HG02759 (cell line): ENCODE data around the gene SH2D6.

Experiments
- ATAC-seq: cut with Tn5 transposase; IDR thresholded peaks from one replicate; pipeline ENCODE4 v1.9.1; 2021; ENCODE audit warnings: mild to moderate bottlenecking, moderate library complexity; ENCODE audit not compliant: unreplicated experiment

SH2D6 gene

DNA sequence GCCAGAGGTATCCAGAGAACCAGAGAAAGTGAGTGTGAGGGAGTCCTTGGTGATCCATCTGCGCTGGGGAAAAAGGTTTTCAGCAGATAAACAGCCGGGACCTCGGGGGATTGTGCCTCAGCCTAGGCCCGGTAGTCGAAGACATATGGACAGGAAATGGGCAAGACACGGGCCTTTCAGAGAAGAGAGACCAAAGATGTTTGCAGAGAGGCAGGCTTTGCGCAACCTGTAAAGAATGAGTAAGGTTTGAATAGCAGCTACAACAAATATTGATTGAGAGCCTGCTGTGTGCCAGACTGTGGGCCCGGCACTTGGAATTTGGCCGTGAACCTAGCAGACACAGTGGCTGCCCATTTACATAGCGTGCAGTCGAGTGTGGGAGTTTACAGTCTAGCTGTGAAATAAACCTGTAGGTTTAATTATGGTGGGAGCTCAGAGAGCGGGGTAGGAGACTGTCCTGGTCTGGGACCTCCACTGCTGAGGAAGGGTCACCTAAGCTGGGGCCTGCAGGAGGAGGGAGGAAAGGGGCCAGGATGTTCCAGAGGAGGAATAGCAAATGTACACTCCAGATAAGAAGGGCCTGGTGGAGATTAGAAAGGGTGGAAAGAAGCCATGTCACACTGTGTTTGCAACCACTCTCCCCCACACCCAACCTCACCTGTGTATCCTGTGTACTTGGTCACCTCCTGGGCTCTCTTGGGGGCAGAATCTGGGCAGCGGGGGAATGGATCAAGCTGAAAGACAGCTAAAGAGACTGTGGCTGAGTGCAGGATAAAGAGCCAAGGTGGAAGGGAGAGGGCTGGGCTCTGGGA lies 3.0 kb downstream of the SH2D6 start:
- ATAC-seq = no peak

DNA sequence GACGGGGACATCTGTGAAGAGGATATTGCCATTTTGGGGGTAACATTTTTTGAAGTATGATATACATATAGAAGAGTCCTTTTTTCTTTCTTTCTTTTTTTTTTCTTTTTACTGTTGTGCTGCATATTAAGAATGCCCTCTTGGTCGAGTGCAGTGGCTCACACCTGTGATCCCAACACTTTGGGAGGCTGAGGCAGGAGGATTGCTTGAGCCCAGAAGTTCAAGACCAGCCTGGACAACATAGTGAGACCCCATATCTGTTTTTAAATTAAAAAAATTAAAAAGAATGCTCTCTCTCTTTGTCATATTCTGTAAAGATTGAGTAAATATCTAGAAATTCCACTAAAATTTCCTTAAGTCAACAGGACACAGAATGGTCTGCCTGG lies 3.6 kb downstream of the SH2D6 start:
- no peak for ATAC-seq

DNA sequence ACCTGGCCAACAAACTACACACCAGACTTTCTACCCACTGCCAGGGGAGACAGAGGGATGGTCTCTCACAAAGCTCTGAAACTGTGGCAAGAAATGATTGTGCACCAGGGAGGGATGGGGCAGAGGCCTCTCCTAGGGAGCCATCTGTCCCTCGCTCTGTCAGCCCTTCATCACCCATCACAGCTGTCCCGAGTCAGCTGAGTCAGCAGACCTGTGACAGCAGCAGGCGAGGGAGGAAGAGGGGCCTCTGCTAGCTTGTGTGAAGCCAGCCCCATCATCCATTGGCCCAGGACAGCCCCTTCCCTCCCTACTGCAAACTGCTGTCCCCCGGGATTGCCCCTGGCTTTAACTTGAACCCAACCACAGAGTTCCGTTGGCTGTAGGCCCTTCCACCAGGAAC lies 5.0 kb downstream of the SH2D6 start:
- no peak for ATAC-seq

DNA sequence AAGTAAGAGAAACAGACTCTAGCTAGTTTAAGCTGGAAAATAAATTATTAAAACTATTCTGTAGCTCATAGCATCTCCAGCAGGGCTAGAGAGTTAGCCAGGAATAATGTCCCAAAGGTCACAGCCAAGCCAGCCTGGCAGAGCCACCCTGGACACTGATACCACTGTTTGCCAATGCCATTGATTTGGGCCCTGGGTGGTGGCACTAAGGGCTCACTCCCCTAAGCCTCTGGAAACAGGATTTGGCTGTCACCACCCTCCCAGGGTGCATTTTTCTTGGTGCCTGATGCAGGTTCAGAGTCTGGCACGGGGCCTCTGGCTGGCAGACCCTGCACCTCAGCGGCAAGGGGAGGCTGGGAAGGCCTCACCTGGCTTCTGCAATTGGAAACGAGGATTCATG lies 7.1 kb downstream of the SH2D6 start:
- ATAC-seq = no peak

DNA sequence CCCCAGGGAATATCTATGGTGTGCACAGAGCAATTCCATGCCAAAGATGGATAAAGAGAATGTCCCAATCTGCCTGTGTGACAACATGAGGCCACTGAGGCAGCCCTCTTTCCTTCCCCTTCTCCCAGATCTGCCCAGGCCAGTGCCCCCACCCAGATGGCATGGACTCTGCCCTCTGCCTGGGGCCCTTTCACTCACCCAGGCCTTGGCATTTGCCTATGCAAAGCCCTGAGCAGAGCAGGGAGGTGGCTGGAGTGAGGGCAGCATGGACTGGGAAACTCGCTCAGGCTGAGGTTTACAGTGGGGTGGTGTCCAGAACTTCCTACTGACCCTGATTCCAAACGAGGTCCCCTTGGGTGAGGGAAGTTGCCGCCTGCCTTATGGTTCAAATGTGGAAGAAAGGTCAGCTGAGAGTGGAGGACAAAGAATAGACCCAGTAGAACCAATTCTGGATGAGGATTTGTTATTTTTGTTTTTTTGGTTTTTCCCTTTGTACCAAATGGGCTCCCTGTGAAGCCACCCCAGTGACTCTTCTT lies 8.9 kb downstream of the SH2D6 start:
- ATAC-seq = no peak

DNA sequence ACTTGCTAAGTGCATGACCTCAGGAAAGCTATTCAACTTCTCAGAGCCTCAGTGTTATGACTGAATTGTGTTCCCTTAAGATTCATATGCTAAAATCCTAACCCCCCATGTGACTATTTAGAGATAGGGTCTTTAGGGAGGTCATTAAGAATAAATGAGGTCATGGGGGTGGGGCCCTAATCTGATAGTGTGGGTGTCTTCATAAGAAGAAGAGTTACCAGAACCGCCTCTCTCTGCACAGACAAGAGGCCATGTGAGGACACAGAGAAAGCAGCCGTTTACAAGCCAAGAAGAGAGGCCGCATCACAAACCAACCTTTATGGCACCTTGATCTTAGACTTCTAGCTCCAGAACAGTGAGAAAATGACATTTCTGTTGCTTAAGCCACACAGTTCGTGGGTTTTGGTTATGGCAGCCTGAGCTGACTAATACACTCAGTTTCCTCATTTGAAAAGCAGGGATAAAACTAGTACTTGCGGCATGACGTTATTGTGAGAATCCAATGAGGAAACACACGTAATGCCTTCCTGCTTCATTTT lies 9.9 kb downstream of the SH2D6 start:
- no peak for ATAC-seq

DNA sequence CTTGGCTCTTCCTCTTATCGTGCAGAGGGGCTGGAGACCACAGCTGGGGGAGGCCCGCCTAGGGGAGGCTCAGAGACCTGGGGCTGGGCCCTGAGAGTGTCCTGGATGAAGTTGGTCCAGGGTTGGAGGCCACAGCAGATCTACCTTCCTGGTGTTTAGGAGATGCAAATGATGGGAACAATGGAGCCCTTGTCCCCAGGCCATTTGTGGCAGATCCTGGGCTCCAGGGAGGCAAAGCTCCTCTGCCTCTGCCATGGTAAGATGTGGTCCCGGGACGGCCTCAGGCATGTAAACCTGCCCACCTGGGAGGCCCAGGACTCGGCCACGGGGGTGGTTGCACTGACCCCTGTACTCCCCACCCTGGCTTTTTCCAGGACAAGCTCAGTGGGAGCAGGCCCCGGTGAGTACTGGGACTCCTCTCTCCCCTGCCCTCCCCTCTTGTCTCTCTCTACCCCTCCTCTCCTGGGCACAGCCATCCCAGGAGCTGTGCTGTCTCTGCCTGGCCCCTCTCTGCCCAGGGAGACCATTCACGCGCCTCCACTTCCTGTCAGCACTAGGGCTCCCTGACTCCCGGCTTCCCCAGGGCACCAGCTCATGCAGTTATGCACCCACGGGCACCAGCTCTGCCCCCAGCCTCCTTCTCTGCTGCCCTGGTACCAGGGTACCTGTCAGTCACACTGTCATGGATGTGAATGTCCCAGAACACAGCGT lies 10.9 kb downstream of the SH2D6 start:
- no peak for ATAC-seq

DNA sequence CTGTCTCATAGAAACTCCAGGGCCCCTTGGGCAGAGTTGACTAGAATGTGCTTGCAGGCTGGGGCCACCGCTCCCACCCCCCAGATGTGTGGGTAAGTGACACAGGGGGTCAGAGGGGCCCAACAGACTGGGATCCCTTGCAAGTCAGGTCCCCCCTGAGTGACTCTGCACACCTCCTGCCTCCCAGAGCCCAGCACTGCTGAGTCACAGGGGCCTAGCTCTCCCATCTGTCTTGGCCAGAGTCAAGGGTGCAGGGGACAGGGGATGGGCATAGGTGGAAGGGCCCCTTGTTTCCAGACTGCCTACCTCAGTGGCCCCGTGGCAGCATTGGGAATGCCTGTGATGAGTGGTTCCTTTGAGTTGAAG lies 11.4 kb downstream of the SH2D6 start:
- no peak for ATAC-seq

DNA sequence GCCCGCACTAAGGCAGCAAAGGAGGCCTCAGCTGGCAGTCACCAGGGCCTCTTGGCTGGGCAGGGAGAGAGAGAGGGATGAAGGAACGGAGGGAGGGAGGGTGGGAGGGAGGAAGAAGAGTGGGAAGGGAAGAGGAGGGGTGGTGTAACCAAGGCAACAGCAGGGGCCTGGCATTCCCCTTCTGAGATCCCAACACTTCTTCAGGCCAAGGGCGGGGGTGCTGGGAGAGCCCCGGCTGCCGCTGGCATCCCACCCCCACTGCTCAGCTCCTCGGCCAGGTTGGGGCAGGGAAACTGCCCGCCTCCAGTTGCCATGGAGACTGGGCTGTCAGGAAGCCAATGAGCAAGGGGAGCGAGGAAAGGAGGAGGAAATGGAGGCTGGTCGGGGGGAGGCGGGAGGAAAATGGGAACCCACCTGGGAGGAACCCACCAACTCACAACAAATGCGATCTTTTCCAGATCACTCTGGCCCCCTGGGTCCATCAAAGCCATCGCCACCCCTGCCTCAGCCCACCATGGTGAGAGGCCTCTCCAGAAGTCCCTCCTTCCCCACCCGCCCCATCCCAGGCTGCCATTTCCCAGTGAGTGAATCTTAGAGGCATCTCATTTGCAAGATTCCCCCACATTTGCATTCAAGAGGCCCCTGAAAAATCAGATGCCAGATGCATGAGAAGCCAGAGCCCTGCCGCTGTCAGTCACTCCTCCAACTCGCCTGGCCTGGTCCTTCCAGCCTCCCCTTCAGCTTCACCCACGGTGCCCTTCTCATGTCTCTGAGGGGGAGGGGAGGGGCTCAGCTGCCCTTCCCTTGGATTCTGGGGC lies 12.4 kb downstream of the SH2D6 start:
- no peak for ATAC-seq

DNA sequence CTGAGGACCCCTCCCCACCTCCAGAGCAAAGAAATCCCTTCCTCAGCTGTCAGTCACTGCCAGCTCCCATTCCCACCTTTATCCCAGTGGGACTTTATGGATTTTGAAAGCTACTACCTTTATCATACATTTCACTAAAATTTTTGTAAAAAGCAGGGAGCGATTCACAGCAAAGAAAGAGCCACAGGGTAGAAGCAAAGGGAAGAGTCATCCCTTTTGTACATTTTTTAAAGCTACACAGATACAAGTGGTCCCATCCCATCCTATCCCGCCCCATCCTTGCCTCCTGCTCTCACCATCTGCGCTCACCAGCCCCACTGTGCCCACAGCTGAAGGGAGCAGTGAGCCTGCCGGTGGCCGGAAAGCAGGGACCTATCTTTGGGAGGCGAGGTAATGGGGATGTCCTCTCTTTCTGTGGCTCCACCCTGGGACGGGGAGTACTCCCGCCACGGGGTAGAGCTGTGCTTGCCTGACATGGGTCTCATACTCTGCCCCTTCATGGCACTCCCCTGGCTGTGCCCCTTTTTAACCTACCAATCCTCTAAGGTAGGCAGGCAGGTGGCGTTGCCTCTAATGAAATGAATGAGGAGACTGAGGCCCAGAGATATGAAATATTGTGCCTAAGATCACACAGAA lies 13.2 kb downstream of the SH2D6 start:
- no peak for ATAC-seq

DNA sequence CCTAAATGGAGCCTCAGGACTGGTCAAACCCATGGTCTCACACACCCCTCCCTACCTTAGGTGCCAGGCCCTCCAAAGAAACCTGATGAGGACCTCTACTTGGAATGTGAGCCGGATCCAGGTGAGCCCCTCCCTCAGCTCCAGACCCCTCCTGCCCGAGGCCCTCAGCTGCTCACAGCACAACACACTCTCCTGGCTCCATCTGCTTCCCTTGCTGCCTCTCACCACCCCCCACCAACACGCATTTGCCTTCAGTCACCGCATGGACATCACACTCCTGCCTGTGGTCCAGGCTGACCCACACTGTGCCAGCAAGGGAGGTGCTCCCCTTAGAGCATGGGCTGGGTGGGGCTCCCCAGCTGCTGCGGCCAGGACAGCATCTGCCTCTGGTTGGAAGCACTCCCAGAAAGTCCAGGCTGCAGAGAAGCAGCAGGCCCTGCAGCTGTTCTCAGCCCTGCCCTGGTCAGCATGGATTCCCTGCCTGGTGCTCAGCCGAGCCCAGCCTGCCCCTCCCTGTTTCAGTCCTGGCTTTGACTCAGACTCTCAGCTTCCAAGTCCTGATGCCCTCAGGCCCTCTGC lies 15.1 kb downstream of the SH2D6 start:
- ATAC-seq = no peak

DNA sequence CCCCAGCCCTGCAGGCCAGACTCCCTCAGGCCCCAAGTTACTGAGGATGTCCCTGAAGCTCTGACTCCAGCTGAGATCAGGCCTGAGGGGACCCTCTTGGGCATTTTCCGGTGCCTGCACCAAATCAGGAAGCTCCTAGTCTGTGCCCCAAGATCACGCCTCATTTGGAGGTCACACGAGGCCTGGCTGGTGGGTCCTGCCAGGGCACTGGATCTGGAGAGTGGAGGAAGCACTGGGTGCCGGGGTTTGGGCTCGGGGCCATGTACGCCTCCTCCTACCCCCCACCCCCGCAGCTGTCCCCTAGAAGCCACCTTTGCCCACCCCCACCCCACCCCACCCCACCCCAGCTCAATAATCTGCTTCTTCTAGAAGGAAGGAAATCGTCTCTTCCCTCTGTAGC lies 16.2 kb downstream of the SH2D6 start:
- ATAC-seq = no peak

DNA sequence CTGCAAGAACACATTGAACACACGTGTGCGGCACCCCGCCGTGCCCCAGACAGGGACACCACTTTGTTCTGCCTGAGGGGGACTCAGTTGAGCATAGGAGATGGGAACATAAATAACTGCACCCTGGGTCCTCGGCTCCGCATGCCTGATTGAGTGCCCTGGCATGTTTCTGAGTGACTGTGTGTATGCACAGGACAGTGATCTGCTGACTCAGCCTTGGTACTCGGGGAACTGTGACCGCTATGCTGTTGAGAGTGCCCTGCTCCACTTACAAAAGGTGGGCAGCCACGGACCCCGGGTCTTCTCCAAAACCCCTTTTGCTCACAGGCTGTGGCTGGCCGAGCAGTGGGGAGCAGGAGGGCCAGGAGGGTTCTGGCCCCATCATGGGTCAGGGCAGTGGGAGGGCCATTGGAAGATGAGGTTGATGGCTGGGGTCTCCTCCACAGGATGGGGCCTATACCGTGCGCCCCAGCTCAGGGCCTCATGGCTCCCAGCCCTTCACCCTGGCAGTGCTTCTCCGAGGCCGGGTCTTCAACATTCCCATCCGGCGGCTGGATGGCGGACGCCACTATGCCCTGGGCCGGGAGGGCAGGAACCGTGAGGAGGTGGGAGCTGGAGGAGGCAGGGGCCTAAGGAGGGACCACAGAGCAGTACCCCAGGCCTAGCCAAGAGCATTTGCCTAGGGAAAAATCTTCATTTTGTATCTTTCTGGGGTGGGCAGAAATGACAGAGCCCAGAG lies 16.9 kb downstream of the SH2D6 start:
- ATAC-seq = no peak

DNA sequence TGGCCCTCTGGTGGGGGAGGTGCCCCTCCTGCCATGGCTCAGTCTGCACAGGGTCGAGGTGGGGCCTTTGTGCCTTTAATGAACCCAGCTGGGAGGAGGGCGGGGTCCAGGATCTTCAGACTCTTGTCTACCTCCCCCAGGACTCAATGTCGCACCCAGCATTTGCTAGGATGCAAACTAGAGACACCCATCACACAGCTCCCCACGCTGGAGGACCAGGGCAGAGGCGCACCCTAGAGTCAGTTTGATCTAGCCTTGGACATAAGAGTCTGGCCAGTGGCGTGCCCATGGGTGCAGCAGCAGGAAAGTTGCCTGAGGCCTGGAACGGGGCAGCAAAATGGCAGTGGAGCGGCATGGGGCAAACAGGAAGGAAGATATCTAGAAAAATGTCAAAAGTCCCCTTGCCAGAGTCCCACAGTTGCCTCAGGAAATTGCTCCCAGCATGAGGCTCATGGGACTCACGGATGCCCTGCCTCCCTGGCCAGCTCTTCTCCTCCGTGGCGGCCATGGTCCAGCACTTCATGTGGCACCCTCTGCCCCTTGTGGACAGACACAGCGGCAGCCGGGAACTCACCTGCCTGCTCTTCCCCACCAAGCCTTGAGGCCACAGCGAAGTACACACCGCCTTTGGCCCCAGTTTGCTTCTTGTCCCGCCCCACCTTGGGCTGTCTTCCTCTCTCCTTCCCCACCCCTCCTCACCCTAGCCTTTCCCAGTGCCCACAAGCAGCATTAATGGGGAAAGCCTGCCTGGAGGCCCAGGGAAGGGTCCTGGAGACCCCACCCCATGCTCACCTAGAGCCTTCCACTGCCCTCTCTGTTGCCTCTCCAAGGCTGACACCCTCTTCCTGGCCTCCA lies 17.7 kb downstream of the SH2D6 start:
- ATAC-seq = no peak

DNA sequence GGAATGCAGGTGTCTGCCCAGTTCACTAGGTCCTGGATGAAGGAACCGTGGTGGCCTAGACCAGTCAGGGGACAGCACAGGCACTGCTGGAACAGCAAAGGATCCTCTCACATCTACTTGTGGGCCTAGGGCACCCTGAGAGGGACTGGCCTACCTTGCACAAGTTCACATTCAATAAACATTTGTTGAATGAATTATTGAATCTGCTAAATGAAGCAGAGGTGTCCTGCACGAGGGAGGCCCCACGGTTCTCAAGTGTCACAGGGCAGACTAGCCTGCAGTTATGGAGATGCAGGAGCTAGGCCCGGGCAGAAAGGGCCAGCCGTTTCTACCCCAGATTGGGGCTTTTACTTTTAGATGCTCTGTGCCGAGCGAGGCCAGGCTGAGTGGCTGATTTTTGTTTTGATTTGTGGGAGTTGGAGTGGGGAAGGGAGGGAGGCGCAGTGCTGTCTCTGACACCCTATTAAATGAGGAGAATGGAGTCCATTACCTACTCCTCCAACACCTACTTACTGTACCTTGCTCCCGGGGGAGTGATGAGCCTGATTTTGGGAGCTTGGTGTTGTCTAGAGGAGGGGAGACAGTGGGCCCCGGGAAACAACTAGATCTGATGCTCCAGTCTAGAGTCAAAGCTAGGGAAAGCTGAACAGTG lies 18.4 kb downstream of the SH2D6 start:
- no peak for ATAC-seq

DNA sequence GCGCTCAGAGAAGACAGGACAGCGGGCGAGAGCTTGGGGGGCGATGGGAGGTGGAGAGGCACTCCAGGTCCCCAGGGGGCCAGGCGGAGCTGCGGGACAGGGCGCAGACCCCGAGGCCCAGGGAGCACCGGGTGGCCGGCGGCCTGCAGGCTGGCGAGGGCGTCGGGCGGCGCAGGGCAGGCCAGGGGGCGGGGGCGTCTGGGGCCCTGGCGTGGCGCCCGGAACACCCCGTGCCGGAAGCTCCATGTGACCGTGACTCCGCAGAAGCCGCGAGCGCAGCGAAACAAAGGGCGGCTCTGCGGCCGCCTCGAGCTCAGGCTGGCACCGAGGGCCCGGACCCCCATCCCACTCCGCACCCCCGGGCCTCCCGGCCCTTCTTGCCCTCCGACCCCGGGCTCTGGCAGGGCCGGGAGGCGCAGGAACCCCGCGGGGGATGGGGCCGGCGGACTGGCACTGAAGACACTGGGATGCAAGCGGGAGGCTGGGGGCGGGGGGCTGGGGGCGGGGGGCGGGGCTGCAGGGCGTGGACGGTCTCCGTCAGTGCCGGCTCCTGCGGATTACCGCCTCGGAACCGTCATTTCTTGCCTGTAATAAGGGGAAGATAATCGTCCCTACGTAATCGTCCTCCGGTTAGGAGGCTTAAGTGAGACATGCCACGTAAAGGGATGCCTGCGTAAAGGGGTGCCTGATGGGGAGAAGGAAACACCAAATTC lies 19.1 kb downstream of the SH2D6 start:
- ATAC-seq = peak; percentile 93

DNA sequence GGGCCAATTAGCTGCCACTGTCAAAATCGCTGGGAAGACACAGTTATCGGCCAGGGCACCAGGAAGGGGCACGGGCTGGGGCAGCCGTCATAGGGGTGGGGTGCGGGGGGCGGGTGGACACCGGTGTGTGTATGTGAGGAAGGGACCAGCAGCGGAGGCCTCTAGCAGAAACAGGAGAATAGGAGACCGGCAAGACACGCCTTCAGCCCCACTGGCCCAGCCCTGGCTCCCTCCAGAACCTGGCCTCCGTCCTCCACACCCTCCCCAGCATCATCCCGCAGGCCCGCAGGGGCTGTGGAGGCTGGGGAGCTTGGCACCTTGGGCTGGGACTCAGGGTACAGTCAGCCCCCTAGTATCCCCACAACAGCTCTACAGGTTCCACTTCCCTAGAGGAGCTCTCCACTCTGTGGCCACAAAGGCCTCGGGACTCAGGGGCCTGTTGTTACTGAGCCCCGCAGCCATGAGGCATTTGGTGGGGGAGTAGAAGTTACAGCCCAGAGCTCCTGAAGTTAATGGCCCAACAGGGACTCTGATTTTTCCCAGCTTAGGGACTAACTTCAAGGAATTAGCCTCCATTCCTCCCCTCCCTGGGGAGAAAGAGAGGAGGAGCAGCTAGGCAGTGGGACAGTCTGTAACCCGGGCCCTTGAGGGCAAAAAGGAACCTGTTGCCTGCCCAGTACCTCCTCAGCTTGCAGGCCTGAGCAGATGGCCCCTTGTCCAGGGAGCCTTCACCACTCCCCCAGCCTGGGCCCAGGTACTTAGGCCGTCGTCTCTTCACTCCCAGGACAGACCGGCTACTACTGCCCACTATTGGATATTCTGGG lies 19.9 kb downstream of the SH2D6 start:
- ATAC-seq = no peak
